RWPE1 (cell line): ENCODE results near the gene ZNF469.

Experiments
- CTCF ChIA-PET: fragments of 350-600 bp; sonication (Branson Sonifier 250); formaldehyde crosslinking; extraction: SDS; loops from one replicate; lab custom pipeline; 2021; lab: Yijun Ruan, JAX
- POLR2A ChIA-PET: fragments of 400-600 bp; formaldehyde crosslinking; extraction: SDS; loops from one replicate; lab custom pipeline; 2020; ENCODE audit warnings: antibody characterized with exemption; ENCODE audit not compliant: low non-redundant PET; lab: Yijun Ruan, JAX
- DNase-seq: peaks from one replicate; pipeline ENCODE4 v3.0.0; 2012; ENCODE audit warnings: low spot score
- H3K27ac ChIP-seq: fragments of 450-650 bp; 2 replicates; pipeline ENCODE4 v1.5.1; 2017
- TF ChIP-seq, protein P1 (sequence below): fragments of 450-650 bp; conservative IDR thresholded peaks from 2 replicates; pipeline ENCODE4 v1.5.1; 2017; ENCODE audit warnings: low read depth, mild to moderate bottlenecking

Gene ZNF469

DNA sequence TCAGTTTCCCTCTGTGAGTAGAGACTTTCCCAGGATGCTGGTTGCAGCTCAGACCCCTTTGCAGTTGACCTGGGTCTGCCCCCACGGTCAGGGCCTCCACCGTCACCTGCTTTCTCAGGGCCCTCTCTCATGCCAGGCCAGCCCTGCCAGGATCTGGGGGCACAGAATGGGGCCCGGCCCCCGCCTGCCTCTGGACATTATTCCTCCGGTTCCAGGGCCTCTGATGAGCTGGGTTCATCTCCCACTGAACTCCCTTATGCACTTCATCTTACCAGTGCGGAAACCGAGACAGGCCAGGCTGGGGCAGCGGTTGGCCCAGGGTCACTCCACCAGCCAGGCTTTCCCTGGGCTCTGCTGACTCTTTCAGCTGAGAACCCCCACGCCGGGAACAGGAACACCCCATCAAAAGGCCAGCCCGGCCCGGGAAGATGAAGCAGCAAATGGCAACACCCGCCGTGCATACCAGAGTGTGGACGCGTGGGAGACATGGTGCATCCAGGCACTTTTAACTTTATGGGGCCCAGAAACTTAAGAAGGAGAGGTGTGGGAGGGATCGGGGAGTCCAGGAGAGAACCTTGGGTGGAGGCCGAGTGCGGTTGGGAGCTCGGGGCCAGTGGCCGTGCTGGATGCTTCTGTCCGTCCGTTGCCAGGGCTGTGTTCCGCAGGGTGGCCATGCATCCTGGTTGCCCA lies 19.9 kb downstream of the ZNF469 start:
- H3K27ac ChIP-seq, result no peak overlapping the region
- TF ChIP-seq, protein P1, sequence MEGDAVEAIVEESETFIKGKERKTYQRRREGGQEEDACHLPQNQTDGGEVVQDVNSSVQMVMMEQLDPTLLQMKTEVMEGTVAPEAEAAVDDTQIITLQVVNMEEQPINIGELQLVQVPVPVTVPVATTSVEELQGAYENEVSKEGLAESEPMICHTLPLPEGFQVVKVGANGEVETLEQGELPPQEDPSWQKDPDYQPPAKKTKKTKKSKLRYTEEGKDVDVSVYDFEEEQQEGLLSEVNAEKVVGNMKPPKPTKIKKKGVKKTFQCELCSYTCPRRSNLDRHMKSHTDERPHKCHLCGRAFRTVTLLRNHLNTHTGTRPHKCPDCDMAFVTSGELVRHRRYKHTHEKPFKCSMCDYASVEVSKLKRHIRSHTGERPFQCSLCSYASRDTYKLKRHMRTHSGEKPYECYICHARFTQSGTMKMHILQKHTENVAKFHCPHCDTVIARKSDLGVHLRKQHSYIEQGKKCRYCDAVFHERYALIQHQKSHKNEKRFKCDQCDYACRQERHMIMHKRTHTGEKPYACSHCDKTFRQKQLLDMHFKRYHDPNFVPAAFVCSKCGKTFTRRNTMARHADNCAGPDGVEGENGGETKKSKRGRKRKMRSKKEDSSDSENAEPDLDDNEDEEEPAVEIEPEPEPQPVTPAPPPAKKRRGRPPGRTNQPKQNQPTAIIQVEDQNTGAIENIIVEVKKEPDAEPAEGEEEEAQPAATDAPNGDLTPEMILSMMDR, result no peak
- CTCF ChIA-PET, result no interaction called here
- no peak for DNase-seq
- POLR2A ChIA-PET, result interaction anchor here (0.6 kb wide), 1 partner anchor 138 kb away, joined by 4 read pairs; no protein-coding TSS in a partner anchor

DNA sequence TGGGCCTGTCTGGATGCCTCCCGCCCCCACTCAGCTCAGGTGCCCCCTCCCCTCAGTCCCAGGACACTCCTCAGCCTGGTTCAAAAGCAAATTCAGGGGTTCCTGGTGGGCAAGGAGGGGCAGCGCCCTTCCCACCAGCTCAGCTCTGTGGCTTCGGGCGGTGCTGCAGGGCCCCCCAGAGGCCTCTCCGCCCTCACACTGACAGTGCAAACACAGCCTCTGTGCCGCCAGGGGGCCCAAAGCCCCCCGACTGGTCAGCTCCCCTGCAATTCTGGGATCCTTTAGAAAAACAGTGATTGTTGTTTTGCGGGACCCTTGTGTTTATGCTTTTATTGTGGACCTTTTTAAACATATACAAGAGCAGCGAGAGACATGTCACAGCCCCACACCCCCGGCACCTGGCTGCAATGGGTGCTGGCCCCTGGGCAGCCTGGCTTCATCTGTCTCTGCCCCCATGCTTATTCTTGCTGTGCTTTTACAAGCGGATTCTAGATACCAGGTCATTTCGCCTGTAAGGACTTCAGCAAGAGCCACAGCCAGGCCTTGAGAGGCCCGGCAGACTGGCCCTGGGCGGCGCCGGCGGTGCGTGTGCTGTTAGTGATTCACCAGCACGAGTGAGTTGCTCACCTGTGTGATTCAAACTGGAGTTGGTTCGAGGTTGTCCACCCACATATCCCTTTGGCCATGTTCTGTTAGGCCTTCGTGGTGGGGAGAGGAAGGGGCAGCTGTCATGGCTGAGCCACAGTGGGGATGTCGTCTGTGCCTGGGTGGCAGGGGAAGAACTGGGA lies 21.2 kb downstream of the ZNF469 start:
- TF ChIP-seq, protein P1, result no peak
- CTCF ChIA-PET, result no interaction called here
- POLR2A ChIA-PET, result no interaction called here
- DNase-seq, result no peak
- H3K27ac ChIP-seq, result no peak overlapping the region

DNA sequence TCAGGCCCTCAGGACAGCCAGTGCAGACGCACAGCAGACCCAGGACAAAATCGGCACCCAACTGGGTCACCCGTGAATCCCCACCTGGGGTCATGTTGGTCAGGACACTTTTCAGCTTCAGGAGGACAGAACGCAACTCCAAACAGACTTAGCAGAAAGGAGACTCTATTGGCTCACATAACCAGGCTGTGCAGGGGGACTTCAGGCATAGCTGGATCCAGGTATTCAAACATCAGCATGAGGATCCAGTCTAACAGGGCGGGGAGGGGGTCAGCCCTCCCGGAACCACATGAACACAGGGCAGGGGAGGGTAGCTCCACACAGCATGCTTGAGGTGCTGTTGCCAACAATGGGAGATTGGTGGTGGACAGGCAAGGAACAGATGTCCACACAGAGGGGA lies 22.0 kb downstream of the ZNF469 start:
- TF ChIP-seq, protein P1, result no peak
- H3K27ac ChIP-seq, result no peak overlapping the region
- DNase-seq, result no peak
- ChIA-PET CTCF (no interaction called here), POLR2A (no interaction called here)

DNA sequence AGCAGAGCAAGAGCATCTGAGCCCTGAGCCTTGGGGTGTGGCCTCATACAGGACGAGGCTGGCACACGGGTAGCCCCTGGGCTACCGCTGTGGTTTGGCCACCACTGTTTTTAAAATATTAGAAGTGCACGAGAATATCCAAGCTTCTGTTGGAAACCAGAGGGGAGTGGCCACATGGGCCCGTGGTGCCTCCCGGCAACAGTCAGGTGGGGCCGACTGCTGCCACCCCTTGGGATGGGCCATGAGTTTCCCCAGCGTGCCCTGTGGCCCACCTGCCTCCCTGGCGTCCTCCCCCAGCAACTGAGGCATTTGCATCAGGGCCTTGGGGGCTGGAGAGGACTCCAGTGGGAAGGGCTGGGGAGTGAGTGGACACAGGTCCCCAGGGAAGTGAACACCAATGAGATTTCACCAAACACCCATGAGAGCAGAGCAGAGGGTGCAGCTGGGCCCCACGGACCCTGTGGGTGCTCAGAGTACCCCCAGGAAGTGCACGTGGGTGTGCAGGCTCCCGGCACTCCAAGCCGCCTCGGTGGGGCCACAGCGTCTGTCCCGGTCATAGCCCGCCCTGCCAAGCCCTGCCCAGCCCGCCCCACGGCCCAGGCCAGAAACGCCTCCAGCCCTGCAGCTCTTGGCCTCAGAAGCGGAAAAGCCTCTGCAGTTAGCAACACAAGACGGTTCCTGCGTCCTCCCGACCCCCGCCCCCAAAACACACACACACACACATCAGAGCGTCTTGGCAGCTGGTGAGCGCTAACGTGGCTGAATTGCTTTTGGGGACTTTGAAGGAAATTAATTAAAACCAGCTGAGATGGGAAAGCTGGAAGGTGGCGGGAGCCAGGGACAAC lies 22.7 kb downstream of the ZNF469 start:
- DNase-seq, result no peak
- TF ChIP-seq, protein P1, result no peak
- CTCF ChIA-PET, result no interaction called here
- POLR2A ChIA-PET, result no interaction called here
- no peak overlapping the region for H3K27ac ChIP-seq

DNA sequence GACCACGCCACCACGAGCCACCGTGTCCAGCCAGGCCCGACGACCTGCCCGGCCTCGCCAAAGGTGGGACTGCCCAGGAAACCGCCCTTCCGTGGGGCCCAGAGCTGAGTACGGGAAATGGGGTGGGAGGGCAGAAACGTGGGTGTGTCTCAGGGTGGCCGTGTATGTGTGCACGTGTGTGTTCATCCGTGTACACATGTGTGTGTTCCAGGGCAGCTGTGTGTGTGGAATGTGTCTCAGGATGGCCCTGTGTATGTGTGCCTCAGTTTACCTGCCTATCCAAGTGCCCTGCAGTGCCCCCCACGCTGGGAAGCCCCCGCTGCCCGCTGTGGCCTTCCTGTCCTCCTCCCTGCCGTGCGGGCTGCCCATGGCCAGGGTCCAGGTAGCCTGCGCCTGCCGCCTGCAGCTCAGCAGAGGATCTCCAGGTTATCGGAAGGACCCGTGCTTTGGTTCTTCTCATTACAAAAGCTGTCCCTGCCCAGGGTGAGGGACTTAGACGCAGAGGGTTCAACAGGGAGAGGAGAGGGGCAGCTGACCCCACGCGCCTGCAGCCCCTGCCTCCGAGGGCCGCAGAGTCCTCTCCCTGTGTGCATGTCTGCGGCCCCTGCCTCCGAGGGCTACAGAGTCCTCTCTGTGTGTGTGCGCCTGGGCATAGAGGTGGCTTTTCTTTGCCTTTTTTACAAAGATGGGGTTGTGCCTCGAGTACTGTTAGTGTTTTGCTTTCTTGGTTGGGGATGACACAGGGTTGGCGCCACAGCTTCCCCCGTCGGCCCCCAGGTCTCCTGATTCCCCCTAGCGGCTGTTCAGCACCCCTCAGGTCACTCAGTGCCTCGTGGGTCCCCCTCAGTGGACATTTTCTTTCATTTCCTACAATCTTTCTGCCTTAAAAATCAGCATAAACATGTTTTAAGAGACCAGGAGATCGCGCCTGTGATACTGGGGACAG lies 23.6 kb downstream of the ZNF469 start:
- CTCF ChIA-PET, result no interaction called here
- POLR2A ChIA-PET, result no interaction called here
- TF ChIP-seq, protein P1, result no peak
- no peak overlapping the region for H3K27ac ChIP-seq
- no peak for DNase-seq
